RWPE2 (cell line): Measurements from ENCODE around the gene ACYP1.

ENCODE experiments used
- ATAC-seq: fragments of 200-7000 bp; cut with Tn5 transposase; 3 replicates; pipeline ENCODE4 v1.9.1; 2021; ENCODE audit warnings: low read depth
- DNase-seq: peaks from one replicate; pipeline ENCODE4 v3.0.0-alpha.2; 2020; ENCODE audit warnings: low spot score
- H3K27ac ChIP-seq: fragments of 450-650 bp; 2 replicates; pipeline ENCODE4 v1.5.1; 2017; ENCODE audit warnings: mild to moderate bottlenecking; ENCODE audit not compliant: poor library complexity, severe bottlenecking
- H3K27me3 ChIP-seq: fragments of 250-450 bp; sonication (Bioruptor Pico); 2 replicates; pipeline ENCODE4 v1.5.1; 2021; ENCODE audit warnings: mild to moderate bottlenecking, moderate library complexity; ENCODE audit not compliant: insufficient read depth, poor library complexity, severe bottlenecking
- H3K36me3 ChIP-seq: fragments of 250-450 bp; sonication (Bioruptor Pico); 2 replicates; pipeline ENCODE4 v1.5.1; 2020; ENCODE audit warnings: low read depth, mild to moderate bottlenecking, moderate library complexity
- H3K4me1 ChIP-seq: fragments of 250-450 bp; sonication (Bioruptor Pico); 2 replicates; pipeline ENCODE4 v1.5.1; 2021; ENCODE audit warnings: mild to moderate bottlenecking, moderate library complexity; ENCODE audit not compliant: insufficient read depth, poor library complexity, severe bottlenecking
- H3K4me3 ChIP-seq: fragments of 250-450 bp; sonication (Bioruptor Pico); 2 replicates; pipeline ENCODE4 v1.5.1; 2021; ENCODE audit warnings: mild to moderate bottlenecking, moderate library complexity; ENCODE audit not compliant: severe bottlenecking
- H3K9me3 ChIP-seq: fragments of 250-450 bp; sonication (Bioruptor Pico); 2 replicates; pipeline ENCODE4 v1.5.1; 2021; ENCODE audit warnings: mild to moderate bottlenecking, moderate library complexity; ENCODE audit not compliant: severe bottlenecking
- CTCF ChIP-seq: fragments of 450-650 bp; IDR thresholded peaks from one replicate; pipeline ENCODE4 v1.5.1; 2017; ENCODE audit warnings: mild to moderate bottlenecking, moderate library complexity; ENCODE audit not compliant: poor library complexity, severe bottlenecking

Gene ACYP1

GRCh38 chr14:75046275-75046674, 17.5 kb downstream of the ACYP1 start:
- no peaks in the 10 kb centered on the region for H3K27me3 ChIP-seq
- peaks cover 26% of the 10 kb centered on the region for H3K4me1 ChIP-seq
- no peaks in the 10 kb centered on the region for H3K9me3 ChIP-seq
- DNase-seq (no peak), ATAC-seq (no peak)
- H3K36me3 ChIP-seq: peaks cover 30% of the 10 kb centered on the region
- TF ChIP-seq CTCF: no peak
- no peak overlapping the region for H3K27ac ChIP-seq
- H3K4me3 ChIP-seq: no peak overlapping the region

- no peaks in the 10 kb centered on the region for H3K27me3 ChIP-seq
- H3K4me3 ChIP-seq: no peak overlapping the region
- H3K9me3 ChIP-seq: no peaks in the 10 kb centered on the region
- DNase-seq: no peak
- TF ChIP-seq CTCF: no peak
- peak overlapping the region; percentile 33 for H3K27ac ChIP-seq
- ATAC-seq: no peak
- H3K36me3 ChIP-seq: peaks cover 38% of the 10 kb centered on the region
- peaks cover 20% of the 10 kb centered on the region for H3K4me1 ChIP-seq
These were observed 19.1 kb downstream of the ACYP1 start for GRCh38 chr14:75044752-75045151.

- H3K27me3 ChIP-seq: no peaks in the 10 kb centered on the region
- H3K4me1 ChIP-seq: peaks cover 20% of the 10 kb centered on the region
- TF ChIP-seq CTCF: no peak
These were observed 19.5 kb downstream of the ACYP1 start for GRCh38 chr14:75044322-75044721.

GRCh38 chr14:75042035-75042434, 21.8 kb downstream of the ACYP1 start:
- no peak for ATAC-seq
- peaks cover 50% of the 10 kb centered on the region for H3K36me3 ChIP-seq
- H3K4me1 ChIP-seq: peaks cover 20% of the 10 kb centered on the region
- H3K9me3 ChIP-seq: no peaks in the 10 kb centered on the region
- H3K4me3 ChIP-seq: no peak overlapping the region
- H3K27me3 ChIP-seq: no peaks in the 10 kb centered on the region
- H3K27ac ChIP-seq: peak overlapping the region; percentile 57
- no peak for DNase-seq
- no peak for TF ChIP-seq CTCF

More at GRCh38 chr14:75044322-75044721, 19.5 kb downstream of the ACYP1 start:
- H3K27ac ChIP-seq: peak overlapping the region; percentile 33
- H3K4me3 ChIP-seq: no peak overlapping the region
- DNase-seq: no peak
- ATAC-seq: peak; percentile 85
- H3K9me3 ChIP-seq: no peaks in the 10 kb centered on the region
- H3K36me3 ChIP-seq: peaks cover 38% of the 10 kb centered on the region

- Histone ChIP-seq H3K27ac (peak overlapping the region; percentile 57), H3K27me3 (no peaks in the 10 kb centered on the region), H3K4me3 (no peak overlapping the region), H3K36me3 (peaks cover 51% of the 10 kb centered on the region), H3K4me1 (peaks cover 20% of the 10 kb centered on the region), H3K9me3 (no peaks in the 10 kb centered on the region)
- TF ChIP-seq CTCF: no peak
- DNase-seq: no peak
- peak; percentile 81 for ATAC-seq
These were observed 22.2 kb downstream of the ACYP1 start for GRCh38 chr14:75041613-75042012.
